Thoracic aorta (tissue), 2 donors: ENCODE measurements around the gene CPT1A. TPM values are rescaled to one million over a fixed set of nuclear protein-coding genes. Genes with fewer than 3 reads are reported as not detected.

Experiments used
- ATAC-seq: fragments of 150-250 bp; one replicate; pipeline ENCODE4 v1.8.0; 2017; ENCODE audit warnings: low read depth; ENCODE audit not compliant: insufficient number of reproducible peaks, low FRiP score
- DNase-seq: peaks from one replicate; pipeline ENCODE4 v3.0.0-alpha.2; 2020; ENCODE audit warnings: low spot score
- H3K27ac ChIP-seq, 2 donors: fragments of 200-600 bp; sonication (generic); 1 replicate in 1 of 2; 2 replicates in 1 of 2; pipeline ENCODE4 v1.5.1; 2016; ENCODE audit warnings: mild to moderate bottlenecking in 2 of 2, moderate library complexity in 2 of 2
- H3K27me3 ChIP-seq: fragments of 200-600 bp; sonication (generic); replicated peaks from 2 replicates; pipeline ENCODE4 v1.6.0; 2016; ENCODE audit warnings: mild to moderate bottlenecking; ENCODE audit not compliant: insufficient read depth
- H3K36me3 ChIP-seq: fragments of 200-600 bp; sonication (generic); one replicate; pipeline ENCODE4 v1.5.1; 2016
- H3K4me1 ChIP-seq, 2 donors: fragments of 200-600 bp; sonication (generic); 1 replicate in 1 of 2; 2 replicates in 1 of 2; pipeline versions ENCODE4 v1.5.1 to v1.6.0; 2016; ENCODE audit warnings: low read depth in 2 of 2, mild to moderate bottlenecking in 1 of 2; ENCODE audit not compliant: control insufficient read depth in 1 of 2
- H3K4me3 ChIP-seq: fragments of 200-600 bp; sonication (generic); 2 replicates; pipeline ENCODE4 v1.5.1; 2016; ENCODE audit warnings: mild to moderate bottlenecking
- H3K9me3 ChIP-seq: fragments of 200-600 bp; sonication (generic); 2 replicates; pipeline ENCODE4 v1.5.1; 2016
- total RNA-seq, 2 donors: library from RNA; depleted of rRNA; stranded (reverse); fragments of >200 nt; gene quantifications; one replicate each; pipeline versions ENCODE4 v1.1.0 to v1.2.3, GENCODE V29; 2016
- TF ChIP-seq, protein P1 (sequence below): fragments of 200-600 bp; sonication (generic); IDR thresholded peaks from one replicate; pipeline ENCODE4 v1.5.1; 2019; ENCODE audit warnings: antibody characterized with exemption

The CPT1A gene
- total RNA-seq, 2 donors from 2014 or later, result 61.1 to 75.3 TPM

DNA sequence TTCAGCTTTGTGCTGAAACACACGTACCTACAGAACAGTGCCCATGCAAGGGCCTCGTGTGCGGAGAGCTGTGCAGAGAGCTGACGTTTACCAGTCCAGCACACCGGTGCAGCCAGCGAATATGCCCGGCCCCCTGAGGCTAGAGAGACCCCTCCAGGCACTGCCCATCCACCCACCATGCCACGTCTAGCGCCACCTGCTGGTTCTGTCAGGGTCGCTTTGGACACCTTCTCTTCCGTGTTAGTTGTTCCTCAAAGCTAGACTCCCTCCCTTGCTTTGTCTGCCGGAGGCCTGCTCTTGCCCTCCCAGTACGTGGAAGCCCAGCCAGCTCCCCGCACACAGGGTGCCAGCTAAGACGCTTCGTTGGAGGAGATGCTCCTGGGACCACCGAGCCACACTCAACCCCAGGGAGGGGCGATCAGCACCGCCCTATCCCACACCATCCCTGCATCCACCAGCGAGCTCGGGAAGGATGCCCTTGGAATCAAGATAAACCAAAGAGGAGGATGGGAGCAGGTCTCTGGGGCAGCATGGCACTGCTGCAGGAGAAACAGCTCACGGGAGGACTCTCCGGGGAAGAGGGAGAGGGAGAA lies 43.4 kb downstream of the CPT1A start:
- ATAC-seq (no peak), DNase-seq (no peak)
- H3K36me3 ChIP-seq, result peaks cover 51% of the 10 kb centered on the region
- no peaks in the 10 kb centered on the region for H3K27me3 ChIP-seq
- H3K9me3 ChIP-seq, result no peaks in the 10 kb centered on the region
- H3K4me1 ChIP-seq, result peaks cover 0 to 9% of the 10 kb centered on the region in 2 donors
- H3K4me3 ChIP-seq, result no peak overlapping the region
- no peak overlapping the region for H3K27ac ChIP-seq
- TF ChIP-seq, protein P1, sequence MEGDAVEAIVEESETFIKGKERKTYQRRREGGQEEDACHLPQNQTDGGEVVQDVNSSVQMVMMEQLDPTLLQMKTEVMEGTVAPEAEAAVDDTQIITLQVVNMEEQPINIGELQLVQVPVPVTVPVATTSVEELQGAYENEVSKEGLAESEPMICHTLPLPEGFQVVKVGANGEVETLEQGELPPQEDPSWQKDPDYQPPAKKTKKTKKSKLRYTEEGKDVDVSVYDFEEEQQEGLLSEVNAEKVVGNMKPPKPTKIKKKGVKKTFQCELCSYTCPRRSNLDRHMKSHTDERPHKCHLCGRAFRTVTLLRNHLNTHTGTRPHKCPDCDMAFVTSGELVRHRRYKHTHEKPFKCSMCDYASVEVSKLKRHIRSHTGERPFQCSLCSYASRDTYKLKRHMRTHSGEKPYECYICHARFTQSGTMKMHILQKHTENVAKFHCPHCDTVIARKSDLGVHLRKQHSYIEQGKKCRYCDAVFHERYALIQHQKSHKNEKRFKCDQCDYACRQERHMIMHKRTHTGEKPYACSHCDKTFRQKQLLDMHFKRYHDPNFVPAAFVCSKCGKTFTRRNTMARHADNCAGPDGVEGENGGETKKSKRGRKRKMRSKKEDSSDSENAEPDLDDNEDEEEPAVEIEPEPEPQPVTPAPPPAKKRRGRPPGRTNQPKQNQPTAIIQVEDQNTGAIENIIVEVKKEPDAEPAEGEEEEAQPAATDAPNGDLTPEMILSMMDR, result peak; percentile 45

DNA sequence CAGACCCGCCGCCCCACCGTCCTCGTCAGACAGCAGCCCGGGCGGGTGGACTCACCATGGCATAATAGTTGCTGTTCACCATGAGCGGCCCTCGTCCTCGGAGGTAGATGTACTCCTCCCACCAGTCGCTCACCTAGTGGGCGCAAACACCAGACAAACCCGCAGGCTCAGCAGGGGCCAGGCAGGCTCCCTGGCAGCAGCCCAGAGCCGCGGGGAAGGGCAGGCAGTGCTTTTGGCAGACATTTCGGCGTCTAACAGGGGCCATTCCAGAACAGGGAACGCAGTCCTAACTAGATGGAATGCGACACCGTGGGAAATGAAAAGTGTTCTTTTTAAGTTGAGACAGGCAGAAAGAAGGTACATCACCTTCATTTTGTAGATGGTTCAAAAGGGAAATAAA lies 44.9 kb downstream of the CPT1A start:
- H3K36me3 ChIP-seq, result peaks cover 61% of the 10 kb centered on the region
- DNase-seq, result no peak
- TF ChIP-seq, protein P1, result no peak
- H3K27me3 ChIP-seq, result no peaks in the 10 kb centered on the region
- H3K27ac ChIP-seq, result peak overlapping the region; percentile 7 to 38
- H3K9me3 ChIP-seq, result no peaks in the 10 kb centered on the region
- no peak overlapping the region for H3K4me3 ChIP-seq
- ATAC-seq, result no peak
- H3K4me1 ChIP-seq, result peaks cover 0 to 9% of the 10 kb centered on the region in 2 donors

DNA sequence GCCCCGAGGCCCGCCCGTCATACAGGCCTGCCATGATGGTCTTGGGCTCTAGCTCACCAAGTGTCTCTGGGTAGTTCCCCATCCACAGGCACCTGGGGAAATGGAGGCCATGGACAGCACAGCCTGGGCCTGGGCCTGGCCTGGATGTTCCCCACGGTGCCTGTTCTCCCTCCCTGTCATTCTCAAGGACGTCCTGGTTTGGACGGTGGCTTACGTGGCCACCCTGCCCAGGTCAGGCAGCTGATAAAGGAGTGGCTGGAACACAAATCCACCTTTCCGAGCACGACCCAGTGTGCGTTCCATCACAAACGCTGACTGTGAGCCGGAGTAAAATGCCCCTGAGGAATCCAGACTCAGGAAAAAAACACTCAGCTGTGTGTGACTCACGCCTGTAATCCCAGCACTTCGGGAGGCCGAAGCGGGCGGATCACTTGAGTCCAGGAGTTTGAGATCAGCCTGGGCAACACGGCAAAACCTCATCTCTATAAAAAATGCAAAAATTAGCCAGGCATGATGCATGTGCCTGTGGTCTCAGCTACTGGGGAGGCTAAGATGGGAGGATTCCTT lies 49.2 kb downstream of the CPT1A start:
- no peak overlapping the region for H3K27ac ChIP-seq
- no peak for DNase-seq
- H3K9me3 ChIP-seq, result no peaks in the 10 kb centered on the region
- peaks cover 0 to 8% of the 10 kb centered on the region in 2 donors for H3K4me1 ChIP-seq
- no peak for ATAC-seq
- H3K4me3 ChIP-seq, result no peak overlapping the region
- H3K27me3 ChIP-seq, result no peaks in the 10 kb centered on the region
- TF ChIP-seq, protein P1, result no peak
- H3K36me3 ChIP-seq, result peaks cover 50% of the 10 kb centered on the region

DNA sequence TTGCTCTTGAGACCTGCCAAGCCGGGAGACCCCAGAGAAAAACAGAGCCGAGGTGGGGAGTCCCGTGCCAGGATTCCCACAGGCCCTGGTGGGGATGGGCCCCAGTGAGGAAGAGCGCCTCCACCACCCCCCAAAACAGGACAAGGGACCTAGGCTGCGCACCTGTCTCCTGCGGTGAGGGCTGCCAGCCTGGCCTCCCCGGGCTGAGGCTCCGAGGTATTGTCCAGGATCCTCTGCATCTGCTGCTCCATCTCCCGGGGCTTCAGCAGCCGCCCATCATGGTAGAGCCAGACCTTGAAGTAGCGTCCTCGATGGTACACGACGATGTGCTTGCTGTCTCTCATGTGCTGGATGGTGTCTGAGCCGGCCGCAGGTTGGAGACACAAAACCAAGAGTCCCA lies 57.1 kb downstream of the CPT1A start:
- TF ChIP-seq, protein P1, result no peak
- Histone ChIP-seq H3K27me3 (no peaks in the 10 kb centered on the region), H3K36me3 (peaks cover 60% of the 10 kb centered on the region), H3K4me1 (no peaks in the 10 kb centered on the region), H3K9me3 (no peaks in the 10 kb centered on the region), H3K4me3 (no peak overlapping the region), H3K27ac (no peak overlapping the region)
- ATAC-seq (no peak), DNase-seq (no peak)

DNA sequence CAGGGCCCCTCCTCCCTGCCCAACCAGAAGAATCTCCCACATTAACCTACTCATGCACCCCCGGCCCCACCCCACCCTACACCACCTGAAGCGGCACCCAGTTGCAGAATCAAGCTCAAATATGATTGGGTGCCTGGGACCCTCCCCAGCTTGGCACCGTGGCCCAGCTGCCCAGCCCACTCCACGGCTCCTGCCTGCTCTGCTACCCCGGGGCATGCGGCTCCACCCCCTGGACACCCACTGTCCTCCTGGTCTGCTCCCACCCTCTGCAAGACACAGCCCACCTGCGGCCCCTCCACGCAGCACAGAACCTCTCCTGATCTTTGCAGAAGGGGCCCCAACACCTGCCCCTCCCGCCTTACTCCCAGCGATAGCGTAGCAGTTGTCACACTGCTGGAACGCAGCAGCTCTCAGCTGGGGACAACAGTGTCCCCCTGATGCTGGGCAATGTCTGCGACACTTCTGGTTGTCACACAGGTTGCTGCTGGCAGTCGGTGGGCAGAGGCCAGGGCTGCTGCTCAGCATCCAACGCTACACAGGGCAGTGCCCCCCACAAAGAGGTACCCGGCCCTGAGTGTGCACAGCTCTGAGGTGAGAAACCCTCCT lies 58.4 kb downstream of the CPT1A start:
- Histone ChIP-seq H3K4me1 (no peaks in the 10 kb centered on the region), H3K9me3 (no peaks in the 10 kb centered on the region), H3K36me3 (peaks cover 68% of the 10 kb centered on the region), H3K4me3 (no peak overlapping the region), H3K27me3 (no peaks in the 10 kb centered on the region), H3K27ac (no peak overlapping the region)
- ATAC-seq (no peak), DNase-seq (no peak)
- TF ChIP-seq, protein P1, result no peak
